ENCODE data around the gene PRKAB2.
A peak's percentile ranks its signal among the peaks of the same experiment; 100 is the strongest.

Gene PRKAB2

GRCh38 chr1:147172168-147173016 lies at the start of gene PRKAB2:
Gene PRKAB2 (minus strand): TSS chr1:147172470. CDS start chr1:147172144, 326 bp downstream.
- in situ Hi-C loops (cut with MboI; ENCODE audit: low sequenced_read_pairs): loop anchor here (5.0 kb wide), 1 partner anchor 70 kb away; the partner anchor contains the start of gene CHD1L

GRCh38 chr1:147218606-147219005 lies 46.3 kb upstream of the PRKAB2 start:
- Histone ChIP-seq H3K4me1 (no peaks in the 10 kb centered on the region), H3K9me3 (no peaks in the 10 kb centered on the region), H3K36me3 (replicated peaks) (no peaks in the 10 kb centered on the region), H3K27me3 (ENCODE audit: low read depth) (no peaks in the 10 kb centered on the region), H3K4me3 (no peak overlapping the region)
- in situ Hi-C loops (cut with MboI; ENCODE audit: low sequenced_read_pairs): no loop called here
- DNase-seq (ENCODE audit: low spot score in 2 of 2): no peak

More at GRCh38 chr1:147172168-147173016, at the start of gene PRKAB2:
- peaks cover 2% of the 10 kb centered on the region; the same call in 1 of the 2 replicates for H3K36me3 ChIP-seq (replicated peaks)
- peak within 1 kb of the TSS; percentile 93 for H3K4me3 ChIP-seq
- H3K9me3 ChIP-seq: no peaks in the 10 kb centered on the region
- peak; percentile 92 to 93 for DNase-seq (ENCODE audit: low spot score in 2 of 2)
- H3K4me1 ChIP-seq: peaks cover 30% of the 10 kb centered on the region
- H3K27me3 ChIP-seq (ENCODE audit: low read depth): no peaks in the 10 kb centered on the region

GRCh38 chr1:147217141-147217540 lies 44.9 kb upstream of the PRKAB2 start:
- Histone ChIP-seq H3K4me3 (no peak overlapping the region), H3K4me1 (no peaks in the 10 kb centered on the region), H3K36me3 (replicated peaks) (no peaks in the 10 kb centered on the region), H3K27me3 (ENCODE audit: low read depth) (no peaks in the 10 kb centered on the region), H3K9me3 (no peaks in the 10 kb centered on the region)
- no peak for DNase-seq (ENCODE audit: low spot score in 2 of 2)
- in situ Hi-C loops (cut with MboI; ENCODE audit: low sequenced_read_pairs): no loop called here

- no peaks in the 10 kb centered on the region for H3K9me3 ChIP-seq
- H3K36me3 ChIP-seq (replicated peaks): no peaks in the 10 kb centered on the region
- DNase-seq (ENCODE audit: low spot score in 2 of 2): no peak
- in situ Hi-C loops (cut with MboI; ENCODE audit: low sequenced_read_pairs): no loop called here
- H3K4me1 ChIP-seq: no peaks in the 10 kb centered on the region
- no peak overlapping the region for H3K4me3 ChIP-seq
- H3K27me3 ChIP-seq (ENCODE audit: low read depth): no peaks in the 10 kb centered on the region
Measured at GRCh38 chr1:147216124-147216523, 43.9 kb upstream of the PRKAB2 start.

GRCh38 chr1:147215540-147215916 lies 43.3 kb upstream of the PRKAB2 start:
- no peak for DNase-seq (ENCODE audit: low spot score in 2 of 2)
- Histone ChIP-seq H3K4me1 (no peaks in the 10 kb centered on the region), H3K9me3 (no peaks in the 10 kb centered on the region), H3K4me3 (no peak overlapping the region), H3K27me3 (ENCODE audit: low read depth) (no peaks in the 10 kb centered on the region), H3K36me3 (replicated peaks) (no peaks in the 10 kb centered on the region)
- in situ Hi-C loops (cut with MboI; ENCODE audit: low sequenced_read_pairs): no loop called here

GRCh38 chr1:147214842-147215539 lies 42.7 kb upstream of the PRKAB2 start:
- DNase-seq (ENCODE audit: low spot score in 2 of 2): no peak
- H3K4me1 ChIP-seq: no peaks in the 10 kb centered on the region
- no peaks in the 10 kb centered on the region for H3K36me3 ChIP-seq (replicated peaks)
- H3K27me3 ChIP-seq (ENCODE audit: low read depth): no peaks in the 10 kb centered on the region; the same call in 1 of the 2 replicates
- no peak overlapping the region for H3K4me3 ChIP-seq
- no peaks in the 10 kb centered on the region for H3K9me3 ChIP-seq
- in situ Hi-C loops (cut with MboI; ENCODE audit: low sequenced_read_pairs): no loop called here

- Histone ChIP-seq H3K4me1 (no peaks in the 10 kb centered on the region), H3K4me3 (no peak overlapping the region), H3K27me3 (ENCODE audit: low read depth) (no peaks in the 10 kb centered on the region; the same call in 1 of the 2 replicates), H3K36me3 (replicated peaks) (no peaks in the 10 kb centered on the region), H3K9me3 (no peaks in the 10 kb centered on the region)
- in situ Hi-C loops (cut with MboI; ENCODE audit: low sequenced_read_pairs): no loop called here
- no peak for DNase-seq (ENCODE audit: low spot score in 2 of 2)
Measured at GRCh38 chr1:147214325-147214724, 42.1 kb upstream of the PRKAB2 start.

- H3K36me3 ChIP-seq (replicated peaks): no peaks in the 10 kb centered on the region
- no peaks in the 10 kb centered on the region for H3K9me3 ChIP-seq
- H3K4me1 ChIP-seq: no peaks in the 10 kb centered on the region
- no peaks in the 10 kb centered on the region; the same call in 1 of the 2 replicates for H3K27me3 ChIP-seq (ENCODE audit: low read depth)
- no peak overlapping the region for H3K4me3 ChIP-seq
- DNase-seq (ENCODE audit: low spot score in 2 of 2): no peak
- in situ Hi-C loops (cut with MboI; ENCODE audit: low sequenced_read_pairs): no loop called here
Measured at GRCh38 chr1:147213271-147213670, 41.0 kb upstream of the PRKAB2 start.

- Histone ChIP-seq H3K36me3 (replicated peaks) (no peaks in the 10 kb centered on the region), H3K4me3 (no peak overlapping the region), H3K27me3 (ENCODE audit: low read depth) (no peaks in the 10 kb centered on the region; the same call in 1 of the 2 replicates), H3K4me1 (no peaks in the 10 kb centered on the region), H3K9me3 (no peaks in the 10 kb centered on the region)
- DNase-seq (ENCODE audit: low spot score in 2 of 2): no peak
- in situ Hi-C loops (cut with MboI; ENCODE audit: low sequenced_read_pairs): no loop called here
Measured at GRCh38 chr1:147211577-147211976, 39.3 kb upstream of the PRKAB2 start.

- in situ Hi-C loops (cut with MboI; ENCODE audit: low sequenced_read_pairs): no loop called here
Measured at GRCh38 chr1:147210987-147211386, 38.7 kb upstream of the PRKAB2 start.

GRCh38 chr1:147209825-147210821 lies 37.9 kb upstream of the PRKAB2 start:
- no peak for DNase-seq (ENCODE audit: low spot score in 2 of 2)
- no peaks in the 10 kb centered on the region for H3K36me3 ChIP-seq (replicated peaks)

More at GRCh38 chr1:147210987-147211386, 38.7 kb upstream of the PRKAB2 start:
- no peak for DNase-seq (ENCODE audit: low spot score in 2 of 2)
- H3K4me1 ChIP-seq: no peaks in the 10 kb centered on the region
- H3K27me3 ChIP-seq (ENCODE audit: low read depth): no peaks in the 10 kb centered on the region; the same call in 1 of the 2 replicates
- no peaks in the 10 kb centered on the region for H3K36me3 ChIP-seq (replicated peaks)
- H3K9me3 ChIP-seq: no peaks in the 10 kb centered on the region
- no peak overlapping the region for H3K4me3 ChIP-seq

GRCh38 chr1:147208619-147209018 lies 36.3 kb upstream of the PRKAB2 start:
- Histone ChIP-seq H3K36me3 (replicated peaks) (no peaks in the 10 kb centered on the region), H3K4me1 (no peaks in the 10 kb centered on the region), H3K4me3 (no peak overlapping the region), H3K9me3 (no peaks in the 10 kb centered on the region), H3K27me3 (ENCODE audit: low read depth) (no peaks in the 10 kb centered on the region; the same call in 1 of the 2 replicates)
- DNase-seq (ENCODE audit: low spot score in 2 of 2): no peak
- in situ Hi-C loops (cut with MboI; ENCODE audit: low sequenced_read_pairs): no loop called here

More at GRCh38 chr1:147209825-147210821, 37.9 kb upstream of the PRKAB2 start:
- in situ Hi-C loops (cut with MboI; ENCODE audit: low sequenced_read_pairs): no loop called here
- H3K4me3 ChIP-seq: no peak overlapping the region
- H3K9me3 ChIP-seq: no peaks in the 10 kb centered on the region
- no peaks in the 10 kb centered on the region for H3K4me1 ChIP-seq
- no peaks in the 10 kb centered on the region; the same call in 1 of the 2 replicates for H3K27me3 ChIP-seq (ENCODE audit: low read depth)

GRCh38 chr1:147207192-147207591 lies 34.9 kb upstream of the PRKAB2 start:
- no peak overlapping the region for H3K4me3 ChIP-seq
- no peak for DNase-seq (ENCODE audit: low spot score in 2 of 2)
- in situ Hi-C loops (cut with MboI; ENCODE audit: low sequenced_read_pairs): no loop called here

More at GRCh38 chr1:147207192-147207591, 34.9 kb upstream of the PRKAB2 start:
- Histone ChIP-seq H3K9me3 (no peaks in the 10 kb centered on the region), H3K4me1 (no peaks in the 10 kb centered on the region), H3K36me3 (replicated peaks) (no peaks in the 10 kb centered on the region), H3K27me3 (ENCODE audit: low read depth) (no peaks in the 10 kb centered on the region; the same call in 1 of the 2 replicates)
